NCI-H2227 (cell line): ENCODE data around the gene ARPP19.
"Not testable (repeated sequence)": the region's sequence is repeated elsewhere in the genome, so short reads cannot be mapped to it uniquely, and the experiment has no call there.

Experiments used
- DNase-seq: peaks from one replicate; lab custom pipeline; 2025; ENCODE audit not compliant: unreplicated experiment; lab: John Stamatoyannopoulos, UW

Gene ARPP19

DNA sequence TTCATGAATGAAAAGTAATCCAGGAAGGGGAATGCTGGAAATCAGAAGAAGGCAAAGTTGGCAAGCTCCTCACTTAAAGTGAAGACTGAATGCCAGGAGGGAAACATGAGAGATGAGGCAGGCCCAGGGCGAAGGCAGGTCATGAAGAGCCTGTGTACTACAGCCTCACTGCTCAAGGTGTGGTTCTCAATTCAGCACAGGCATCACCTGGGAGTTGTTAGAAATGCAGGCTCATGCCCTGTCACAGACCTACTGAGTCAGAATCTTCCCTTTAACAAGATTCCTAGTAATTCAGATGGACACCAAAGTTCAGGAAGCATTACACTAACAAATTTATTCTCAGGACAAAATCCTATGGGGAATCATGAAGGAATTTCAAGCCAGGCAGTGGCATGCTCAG is 54.3 kb downstream of the ARPP19 start:
- DNase-seq = no peak

DNA sequence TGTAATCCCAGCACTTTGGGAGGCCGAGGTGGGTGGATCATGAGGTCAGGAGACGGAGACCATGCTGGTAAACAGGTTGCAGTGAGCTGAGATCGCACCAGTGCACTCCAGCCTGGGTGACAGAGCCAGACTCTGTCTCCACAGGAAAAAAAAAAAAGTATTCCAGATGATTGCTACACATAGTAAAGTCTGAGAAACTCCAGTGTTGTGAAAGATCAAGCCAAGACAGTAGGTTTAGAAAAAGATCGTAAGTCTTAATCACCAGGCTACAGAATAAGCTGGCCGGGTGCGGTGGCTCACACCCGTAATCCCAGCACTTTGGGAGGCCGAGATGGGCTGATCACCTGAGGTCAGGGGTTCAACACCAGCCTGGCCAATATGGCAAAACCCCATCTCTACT is 56.0 kb downstream of the ARPP19 start:
- not testable (repeated sequence) for DNase-seq

DNA sequence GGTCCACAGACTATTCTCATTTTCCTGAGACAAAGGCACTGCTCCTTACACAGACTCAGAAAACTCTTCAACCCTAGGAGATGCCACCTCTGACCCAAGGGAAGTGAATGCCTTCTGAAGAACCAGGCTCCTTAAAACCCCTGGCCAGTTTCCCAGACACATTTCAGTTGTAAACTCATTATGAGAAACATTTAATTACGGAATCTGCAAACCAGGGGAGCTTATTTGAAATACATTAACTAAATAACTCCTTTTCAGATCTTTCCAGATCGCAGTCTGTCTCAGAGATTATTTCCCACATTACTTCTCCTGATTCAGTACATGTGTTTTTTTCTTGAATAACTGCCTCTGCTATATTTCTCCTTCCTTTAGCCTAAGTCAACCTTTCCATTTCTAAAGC is 57.7 kb downstream of the ARPP19 start:
- no peak for DNase-seq

DNA sequence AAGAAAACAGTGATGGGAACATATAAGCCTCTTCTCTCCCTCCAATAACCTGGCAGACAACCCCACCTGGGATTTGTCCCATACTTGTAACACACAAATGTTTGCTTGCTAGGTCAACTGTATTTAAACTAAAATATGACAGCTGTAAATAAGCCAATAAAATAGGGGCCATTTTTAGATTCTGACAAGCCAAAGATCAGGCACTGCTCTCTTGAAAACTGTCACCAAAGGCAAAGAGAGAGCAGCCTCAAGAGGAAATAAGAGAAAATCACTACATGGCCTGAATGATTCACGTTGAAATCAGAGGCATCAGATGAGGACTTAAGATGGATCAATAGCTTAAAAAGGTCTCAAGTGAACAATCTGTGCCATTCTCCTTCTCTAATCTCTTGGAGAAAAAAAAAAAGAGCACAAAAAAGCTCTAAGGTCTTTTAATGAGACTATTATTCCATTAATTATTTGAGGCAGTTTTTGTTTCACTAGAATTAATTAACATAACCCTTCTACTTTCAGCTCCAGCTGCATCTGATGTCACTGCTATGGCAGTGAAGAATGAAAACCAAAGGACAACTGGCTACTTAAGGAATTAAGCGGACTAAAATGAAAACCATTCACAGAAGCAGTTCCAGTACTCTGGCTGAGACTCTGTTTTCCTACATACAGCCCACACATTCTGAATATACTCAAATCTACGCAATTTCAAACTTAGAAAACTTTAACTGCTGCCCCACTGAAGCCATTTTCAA is 59.2 kb downstream of the ARPP19 start:
- no peak for DNase-seq

GRCh38 chr15:52506549-52506948 is 62.3 kb downstream of the ARPP19 start:
- no peak for DNase-seq

DNA sequence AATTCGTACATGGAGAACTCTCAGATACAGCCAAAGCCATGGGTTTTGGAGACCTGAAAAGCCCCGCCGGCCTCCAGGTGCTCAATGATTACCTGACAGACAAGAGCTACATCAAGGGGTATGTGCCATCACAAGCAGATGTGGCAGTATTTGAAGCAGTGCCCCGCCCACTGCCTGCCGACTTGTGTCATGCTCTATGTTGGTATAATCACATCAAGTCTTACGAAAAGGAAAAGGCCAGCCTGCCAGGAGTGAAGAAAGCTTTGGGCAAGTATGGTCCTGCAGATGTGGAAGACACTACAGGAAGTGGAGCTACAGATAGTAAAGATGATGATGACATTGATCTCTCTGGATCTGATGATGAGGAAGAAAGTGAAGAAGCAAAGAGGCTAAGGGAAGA is 63.7 kb downstream of the ARPP19 start:
- no peak for DNase-seq

DNA sequence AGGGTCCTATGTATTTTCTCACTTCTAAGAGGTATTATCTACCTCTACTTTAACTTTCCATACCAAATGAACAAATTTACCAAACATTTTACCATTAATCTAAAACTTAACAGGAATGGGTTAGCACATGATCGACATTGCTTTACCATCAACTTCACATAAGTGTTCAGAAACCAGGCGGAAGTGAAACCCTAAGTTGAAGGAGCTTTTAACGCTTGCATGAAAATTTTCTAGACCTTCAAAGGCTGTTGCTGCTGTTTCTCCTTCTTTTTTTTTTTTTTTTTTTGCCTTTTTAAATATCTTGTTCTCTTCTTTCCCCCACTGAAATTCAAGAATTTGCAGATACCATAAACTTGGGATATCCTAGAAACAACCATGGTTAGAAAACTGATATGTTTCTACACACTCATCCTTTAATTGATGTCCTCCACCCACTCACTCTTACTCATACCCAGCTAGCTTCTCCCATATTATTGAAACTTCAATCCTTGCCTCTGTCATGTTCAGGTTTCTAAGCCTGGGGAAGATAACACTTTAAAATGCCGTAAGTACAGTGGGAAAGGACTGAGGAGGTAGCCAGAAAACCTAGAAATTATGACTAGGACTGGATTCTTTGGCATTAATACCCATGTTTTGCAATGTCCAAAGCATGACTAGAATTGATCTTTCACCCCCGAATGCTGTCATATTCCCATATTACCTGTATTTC is 64.9 kb downstream of the ARPP19 start:
- DNase-seq = no peak

GRCh38 chr15:52502608-52503007 is 66.2 kb downstream of the ARPP19 start:
- no peak for DNase-seq

GRCh38 chr15:52499506-52499905 is 69.3 kb downstream of the ARPP19 start:
- no peak for DNase-seq

GRCh38 chr15:52498706-52499105 is 70.1 kb downstream of the ARPP19 start:
- DNase-seq = no peak
